PC-3 (cell line): ENCODE measurements around the gene TTC32. TPM values are rescaled to one million over a fixed set of nuclear protein-coding genes. Genes with fewer than 3 reads are reported as not detected.
A peak's percentile ranks its signal among the peaks of the same experiment; 100 is the strongest.
"Not testable (repeated sequence)": the region's sequence is repeated elsewhere in the genome, so short reads cannot be mapped to it uniquely, and the experiment has no call there.

Experiments
- ATAC-seq: fragments of 200-7000 bp; cut with Tn5 transposase; 2 replicates; pipeline ENCODE4 v1.9.1; 2020; ENCODE audit warnings: mild to moderate bottlenecking, moderate library complexity
- BruUV-seq: library from RNA; stranded (reverse); fragments of 400-500 nt; replicated peaks from 2 replicates; lab custom pipeline; 2021; lab: Mats Ljungman, UMichigan
- CTCF ChIA-PET: fragments of 300-600 bp; sonication (Branson Sonifier 250); formaldehyde crosslinking; loops from one replicate; lab custom pipeline; 2022; ENCODE audit warnings: antibody characterized with exemption; lab: Charles Lee
- POLR2A ChIA-PET: fragments of 300-600 bp; sonication (Branson Sonifier 250); formaldehyde crosslinking; loops from one replicate; lab custom pipeline; 2022; ENCODE audit warnings: antibody characterized with exemption; ENCODE audit not compliant: unreplicated experiment; lab: Charles Lee
- DNase-seq: peaks from one replicate; pipeline ENCODE4 v3.0.0-alpha.2; 2015
- H2AFZ ChIP-seq: fragments of 300-600 bp; sonication (generic); 2 replicates; pipeline ENCODE4 v1.6.0; 2016; ENCODE audit warnings: antibody characterized with exemption, low read length
- H3F3A ChIP-seq: fragments of 300-600 bp; sonication (generic); one replicate; pipeline ENCODE4 v1.6.0; 2017; ENCODE audit warnings: antibody characterized with exemption, low read length, control low read depth, mild to moderate bottlenecking; ENCODE audit not compliant: unreplicated experiment
- H3K27ac ChIP-seq: fragments of 300-600 bp; sonication (generic); 2 replicates; pipeline ENCODE4 v1.5.1; 2016; ENCODE audit warnings: mild to moderate bottlenecking, low read length
- H3K27me3 ChIP-seq: fragments of 300-600 bp; sonication (generic); 2 replicates; pipeline ENCODE4 v1.6.1; 2016; ENCODE audit warnings: low read length, mixed read lengths
- H3K36me3 ChIP-seq: fragments of 300-600 bp; sonication (generic); 2 replicates; pipeline ENCODE4 v1.6.1; 2016; ENCODE audit warnings: low read depth, mixed run types, low read length, mixed read lengths
- H3K4me1 ChIP-seq: fragments of 300-600 bp; sonication (generic); 2 replicates; pipeline ENCODE4 v1.5.1; 2016; ENCODE audit warnings: low read length; ENCODE audit not compliant: insufficient read depth
- H3K4me2 ChIP-seq: fragments of 300-600 bp; sonication (generic); 2 replicates; pipeline ENCODE4 v1.6.0; 2016; ENCODE audit warnings: low read length
- H3K4me3 ChIP-seq: fragments of 300-600 bp; sonication (generic); 2 replicates; pipeline ENCODE4 v1.5.1; 2016; ENCODE audit warnings: mild to moderate bottlenecking, low read length, mixed read lengths
- H3K79me2 ChIP-seq: fragments of 300-600 bp; sonication (generic); 2 replicates; pipeline ENCODE4 v1.6.1; 2017; ENCODE audit warnings: low read length, mixed read lengths
- H3K9ac ChIP-seq: fragments of 300-600 bp; sonication (generic); 2 replicates; pipeline ENCODE4 v1.6.0; 2016; ENCODE audit warnings: mild to moderate bottlenecking, low read length
- H3K9me2 ChIP-seq: fragments of 300-600 bp; sonication (generic); replicated peaks from 2 replicates; pipeline ENCODE4 v1.6.1; 2016; ENCODE audit warnings: mixed run types, low read length, mixed read lengths
- H3K9me3 ChIP-seq: fragments of 300-600 bp; sonication (generic); 2 replicates; pipeline ENCODE4 v1.6.1; 2016; ENCODE audit warnings: low read length, mixed read lengths
- H4K20me1 ChIP-seq: fragments of 300-600 bp; sonication (generic); 2 replicates; pipeline ENCODE4 v1.6.1; 2016; ENCODE audit warnings: low read length, mixed read lengths
- EZH2 ChIP-seq: fragments of 300-600 bp; sonication (generic); IDR thresholded peaks from one replicate; pipeline ENCODE4 v1.6.1; 2017; ENCODE audit warnings: antibody characterized with exemption, mild to moderate bottlenecking, low read length; ENCODE audit not compliant: unreplicated experiment
- EZH2phosphoT487 ChIP-seq: fragments of 300-600 bp; sonication (generic); IDR thresholded peaks from 2 replicates; pipeline ENCODE4 v1.6.1; 2018; ENCODE audit warnings: mild to moderate bottlenecking, antibody characterized with exemption, low read length, borderline replicate concordance
- intact Hi-C: fragments of 100-400 bp; cut with micrococcal nuclease; formaldehyde crosslinking; loops from 2 replicates; pipeline ENCODE4 v1.9.0; 2023
- total RNA-seq: library from RNA; depleted of rRNA; stranded (reverse); fragments of >200 nt; gene quantifications from 2 replicates; pipeline ENCODE4 v1.2.3, GENCODE V29; 2014
- TF ChIP-seq, protein P1 (sequence below): fragments of 300-600 bp; sonication (generic); conservative IDR thresholded peaks from 2 replicates; pipeline ENCODE4 v1.5.1; 2017; ENCODE audit warnings: antibody characterized with exemption, low read depth, mild to moderate bottlenecking, low read length

The TTC32 gene
- total RNA-seq, 1 experiment from 2014 or later: 10.0 TPM

DNA sequence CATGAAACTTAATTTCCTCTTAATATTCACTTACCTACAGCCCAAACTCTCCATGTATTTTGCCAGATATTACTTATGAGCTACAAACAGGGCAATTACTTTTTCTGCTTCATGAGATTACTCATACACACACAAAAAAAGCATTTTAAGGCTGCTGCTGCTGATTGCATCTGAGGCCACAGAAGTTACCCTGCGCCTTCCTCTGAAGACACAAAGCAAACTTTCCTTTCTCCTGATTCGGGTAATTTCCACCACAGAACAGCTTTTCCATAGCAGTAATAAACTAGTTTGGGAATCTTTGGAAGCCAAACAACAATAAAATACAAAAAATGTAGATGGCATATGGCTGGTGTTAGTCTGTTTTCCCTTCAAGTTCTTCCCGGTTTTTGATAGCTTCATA is 6.2 kb downstream of the TTC32 start:
- DNase-seq: no peak
- Histone ChIP-seq H3K4me3 (no peak overlapping the region), H3K27me3 (no peaks in the 10 kb centered on the region), H3K27ac (no peak overlapping the region), H2AFZ (no peak overlapping the region), H3F3A (no peaks in the 10 kb centered on the region), H3K4me1 (peaks cover 21% of the 10 kb centered on the region), H3K9ac (no peak overlapping the region), H3K36me3 (no peaks in the 10 kb centered on the region), H3K79me2 (peaks cover 62% of the 10 kb centered on the region), H3K9me3 (no peaks in the 10 kb centered on the region), H4K20me1 (no peaks in the 10 kb centered on the region), H3K4me2 (0 out of 2 replicates have a peak overlapping the region, but pooled peaks have one; percentile 7), H3K9me2 (no peaks in the 10 kb centered on the region)
- no peak for ATAC-seq
- ChIA-PET CTCF (no interaction called here), POLR2A (no interaction called here)
- BruUV-seq: no TSS peak
- intact Hi-C loops: no loop called here
- TF ChIP-seq EZH2phosphoT487 (no peak), EZH2 (no peak)
- TF ChIP-seq, protein P1, sequence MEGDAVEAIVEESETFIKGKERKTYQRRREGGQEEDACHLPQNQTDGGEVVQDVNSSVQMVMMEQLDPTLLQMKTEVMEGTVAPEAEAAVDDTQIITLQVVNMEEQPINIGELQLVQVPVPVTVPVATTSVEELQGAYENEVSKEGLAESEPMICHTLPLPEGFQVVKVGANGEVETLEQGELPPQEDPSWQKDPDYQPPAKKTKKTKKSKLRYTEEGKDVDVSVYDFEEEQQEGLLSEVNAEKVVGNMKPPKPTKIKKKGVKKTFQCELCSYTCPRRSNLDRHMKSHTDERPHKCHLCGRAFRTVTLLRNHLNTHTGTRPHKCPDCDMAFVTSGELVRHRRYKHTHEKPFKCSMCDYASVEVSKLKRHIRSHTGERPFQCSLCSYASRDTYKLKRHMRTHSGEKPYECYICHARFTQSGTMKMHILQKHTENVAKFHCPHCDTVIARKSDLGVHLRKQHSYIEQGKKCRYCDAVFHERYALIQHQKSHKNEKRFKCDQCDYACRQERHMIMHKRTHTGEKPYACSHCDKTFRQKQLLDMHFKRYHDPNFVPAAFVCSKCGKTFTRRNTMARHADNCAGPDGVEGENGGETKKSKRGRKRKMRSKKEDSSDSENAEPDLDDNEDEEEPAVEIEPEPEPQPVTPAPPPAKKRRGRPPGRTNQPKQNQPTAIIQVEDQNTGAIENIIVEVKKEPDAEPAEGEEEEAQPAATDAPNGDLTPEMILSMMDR: no peak

DNA sequence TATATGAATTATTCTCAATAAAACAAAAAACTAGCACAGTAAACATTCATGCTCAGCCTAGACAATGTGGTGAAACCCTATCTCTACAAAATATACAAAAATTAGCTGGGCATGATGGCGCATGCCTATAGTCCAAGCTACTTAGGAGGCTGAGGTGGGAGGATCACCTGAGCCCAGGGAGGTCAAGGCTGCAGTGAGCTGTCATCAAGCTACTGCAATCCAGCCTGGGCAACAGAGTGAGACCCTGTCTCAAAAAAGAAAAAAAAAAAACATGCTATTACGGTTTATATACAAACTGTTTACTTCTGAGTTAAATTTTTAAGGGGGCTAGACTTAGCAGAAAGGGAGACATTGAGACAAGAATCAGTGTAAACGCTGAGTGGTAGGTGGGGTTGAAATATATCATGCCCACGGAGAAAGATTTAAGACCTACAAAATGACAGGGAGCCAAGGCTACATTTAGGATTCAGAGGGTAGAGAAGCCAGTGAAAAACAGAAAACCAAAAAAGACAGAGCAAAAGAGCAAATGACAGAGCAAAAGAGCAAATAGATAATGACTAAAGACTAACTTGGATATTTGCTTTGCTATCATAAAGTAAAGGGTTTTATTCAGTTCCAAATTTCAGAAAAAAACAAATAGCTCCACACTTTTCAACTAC is 7.5 kb downstream of the TTC32 start:
- H3K79me2 ChIP-seq: peaks cover 49% of the 10 kb centered on the region
- DNase-seq (no peak), ATAC-seq (no peak)
- H3K9me3 ChIP-seq: no peaks in the 10 kb centered on the region
- H3K4me1 ChIP-seq: peaks cover 21% of the 10 kb centered on the region
- H4K20me1 ChIP-seq: no peaks in the 10 kb centered on the region
- H3K9ac ChIP-seq: no peak overlapping the region
- H3K27me3 ChIP-seq: no peaks in the 10 kb centered on the region
- no peaks in the 10 kb centered on the region for H3F3A ChIP-seq
- no peaks in the 10 kb centered on the region for H3K36me3 ChIP-seq
- ChIA-PET CTCF (interaction anchor here (0.6 kb wide), 1 partner anchor 203 kb away, joined by 4 read pairs; no protein-coding TSS in a partner anchor), POLR2A (interaction anchor here (0.6 kb wide), 1 partner anchor 31 kb away, joined by 4 read pairs; no protein-coding TSS in a partner anchor)
- H3K9me2 ChIP-seq: no peaks in the 10 kb centered on the region
- no peak overlapping the region for H3K4me2 ChIP-seq
- intact Hi-C loops: no loop called here
- no peak overlapping the region for H3K27ac ChIP-seq
- no peak overlapping the region for H2AFZ ChIP-seq
- no peak overlapping the region for H3K4me3 ChIP-seq
- BruUV-seq: no TSS peak
- TF ChIP-seq, protein P1: no peak
- TF ChIP-seq EZH2 (no peak), EZH2phosphoT487 (no peak)

DNA sequence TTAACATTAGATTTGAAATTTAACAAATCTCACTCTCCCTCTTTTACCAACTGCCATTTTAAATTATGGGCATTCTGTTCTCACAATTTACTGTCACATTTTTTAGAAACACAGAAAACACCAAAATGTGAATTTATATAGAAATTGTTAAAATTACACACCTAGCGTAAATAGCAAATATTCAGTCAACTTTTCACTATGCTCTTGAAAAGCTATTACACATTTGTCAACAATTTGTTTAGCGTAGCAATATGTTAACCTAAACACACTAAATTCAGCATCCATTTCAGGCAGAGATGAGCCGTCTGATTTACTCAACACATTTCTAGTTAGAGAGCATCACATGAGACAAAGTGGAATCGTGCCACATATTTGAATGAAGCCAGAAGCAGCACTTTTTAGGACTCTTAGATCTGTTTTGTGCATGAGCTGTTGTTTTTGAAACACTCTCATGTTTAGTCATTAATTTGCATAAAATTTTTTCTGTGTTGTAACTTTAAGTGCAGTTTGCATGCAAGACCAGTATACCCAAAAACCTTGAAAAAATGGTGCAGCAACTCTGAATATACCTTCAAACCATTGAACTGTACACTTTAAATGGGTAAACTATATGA is 8.2 kb downstream of the TTC32 start:
- H3K4me3 ChIP-seq: no peak overlapping the region
- H3F3A ChIP-seq: no peaks in the 10 kb centered on the region
- H3K79me2 ChIP-seq: peaks cover 43% of the 10 kb centered on the region
- TF ChIP-seq EZH2: no peak
- TF ChIP-seq, protein P1: no peak
- no peak for TF ChIP-seq EZH2phosphoT487
- peaks cover 15% of the 10 kb centered on the region for H3K4me1 ChIP-seq
- H3K36me3 ChIP-seq: no peaks in the 10 kb centered on the region
- intact Hi-C loops: no loop called here
- POLR2A ChIA-PET: interaction anchor here (0.6 kb wide), 1 partner anchor 30 kb away, joined by 4 read pairs; no protein-coding TSS in a partner anchor
- no peak overlapping the region for H3K9ac ChIP-seq
- no peak for ATAC-seq
- no peak for DNase-seq
- H3K9me2 ChIP-seq: no peaks in the 10 kb centered on the region
- no peak overlapping the region for H2AFZ ChIP-seq
- no peaks in the 10 kb centered on the region for H4K20me1 ChIP-seq
- no peaks in the 10 kb centered on the region for H3K27me3 ChIP-seq
- no TSS peak for BruUV-seq
- CTCF ChIA-PET: no interaction called here
- no peak overlapping the region for H3K4me2 ChIP-seq
- no peak overlapping the region for H3K27ac ChIP-seq
- H3K9me3 ChIP-seq: no peaks in the 10 kb centered on the region

DNA sequence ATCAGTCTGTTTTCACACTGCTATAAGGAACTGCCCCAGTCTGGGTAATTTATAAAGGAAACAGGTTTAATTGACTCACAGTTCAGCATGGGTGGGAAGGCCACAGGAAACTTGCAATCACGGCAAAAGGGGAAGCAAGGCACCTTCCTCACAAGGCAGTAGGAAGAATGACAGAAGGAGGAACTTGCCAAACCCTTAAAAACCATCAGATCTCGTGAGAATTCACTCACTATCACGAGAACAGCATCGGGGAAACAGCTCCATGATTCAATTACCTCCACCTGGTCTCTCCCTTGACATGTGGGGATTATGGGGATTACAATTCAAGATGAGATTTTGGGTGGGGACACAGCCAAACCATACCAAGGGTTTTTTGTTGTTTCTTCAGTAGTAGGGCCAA is 9.8 kb downstream of the TTC32 start:
- DNase-seq, H3K4me1 ChIP-seq, intact Hi-C loops, H3K36me3 ChIP-seq, H4K20me1 ChIP-seq, H3K4me2 ChIP-seq, H3F3A ChIP-seq, H3K9me2 ChIP-seq, H3K9me3 ChIP-seq, POLR2A ChIA-PET, H2AFZ ChIP-seq, H3K27ac ChIP-seq, H3K4me3 ChIP-seq, BruUV-seq, H3K27me3 ChIP-seq, CTCF ChIA-PET, H3K9ac ChIP-seq, ATAC-seq: not testable (repeated sequence)
- H3K79me2 ChIP-seq: peaks cover 26% of the 10 kb centered on the region
